Measurements from ENCODE around the gene GCGR. TPM values are rescaled to one million over a fixed set of nuclear protein-coding genes. Genes with fewer than 3 reads are reported as not detected.
A peak's percentile ranks its signal among the peaks of the same experiment; 100 is the strongest.
"Not testable (repeated sequence)": the region's sequence is repeated elsewhere in the genome, so short reads cannot be mapped to it uniquely, and the experiment has no call there.

The GCGR gene
- polyA plus RNA-seq, 2 of the 4 experiments (the other 2 are of a cell fraction), result 0.19 to 0.45 TPM

- no peak overlapping the region for H3K4me3 ChIP-seq
- CTCF ChIA-PET, result interaction anchor here (0.9 to 6.0 kb wide), 3 partner anchors 15 to 105 kb away, joined by 3 to 32 read pairs (median 3); no protein-coding TSS in a partner anchor
- no peak for ATAC-seq
- H3K27ac ChIP-seq, result no peak overlapping the region
- H3K4me2 ChIP-seq, result no peak overlapping the region
- POLR2A ChIA-PET, result interaction anchor here (0.6 kb wide), 1 partner anchor 114 kb away, joined by 7 read pairs; no protein-coding TSS in a partner anchor
- peaks cover 5% of the 10 kb centered on the region; the same call in 2 of the 3 replicates for H3K4me1 ChIP-seq
- no peak for FAIRE-seq
- no peak for DNase-seq (ENCODE audit: low read depth in 1 of 2, low spot score in 1 of 2)
- WGBS (ENCODE audit: missing lambda C conversion rate), result 82% methylated on average over 15 of the region's 15 CpGs
- TF ChIP-seq RCOR1 (IDR thresholded peaks at IDR 0.05; ENCODE audit: low read depth, low read length) (no peak), GATA3 (IDR thresholded peaks at IDR 0.05; ENCODE audit: borderline replicate concordance) (no peak), FOSL2 (IDR thresholded peaks at IDR 0.05) (no peak), FOSL2 (CRISPR knock-in tag; IDR thresholded peaks at IDR 0.05) (no peak), HMGXB4 (CRISPR knock-in tag; IDR thresholded peaks at IDR 0.05; ENCODE audit: borderline replicate concordance) (no peak), ESRRA (IDR thresholded peaks at IDR 0.05; ENCODE audit: borderline replicate concordance, low read length) (no peak), CHD2 (IDR thresholded peaks at IDR 0.05; ENCODE audit: low read length, partially characterized antibody) (no peak)
- TF ChIP-seq, protein P1, sequence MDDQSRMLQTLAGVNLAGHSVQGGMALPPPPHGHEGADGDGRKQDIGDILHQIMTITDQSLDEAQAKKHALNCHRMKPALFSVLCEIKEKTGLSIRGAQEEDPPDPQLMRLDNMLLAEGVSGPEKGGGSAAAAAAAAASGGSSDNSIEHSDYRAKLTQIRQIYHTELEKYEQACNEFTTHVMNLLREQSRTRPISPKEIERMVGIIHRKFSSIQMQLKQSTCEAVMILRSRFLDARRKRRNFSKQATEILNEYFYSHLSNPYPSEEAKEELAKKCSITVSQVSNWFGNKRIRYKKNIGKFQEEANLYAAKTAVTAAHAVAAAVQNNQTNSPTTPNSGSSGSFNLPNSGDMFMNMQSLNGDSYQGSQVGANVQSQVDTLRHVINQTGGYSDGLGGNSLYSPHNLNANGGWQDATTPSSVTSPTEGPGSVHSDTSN (IDR thresholded peaks at IDR 0.05), result no peak
- no peaks in the 10 kb centered on the region for H3K9me3 ChIP-seq
Measured at GRCh38 chr17:81839301-81839700, 35.4 kb downstream of the GCGR start.

DNA sequence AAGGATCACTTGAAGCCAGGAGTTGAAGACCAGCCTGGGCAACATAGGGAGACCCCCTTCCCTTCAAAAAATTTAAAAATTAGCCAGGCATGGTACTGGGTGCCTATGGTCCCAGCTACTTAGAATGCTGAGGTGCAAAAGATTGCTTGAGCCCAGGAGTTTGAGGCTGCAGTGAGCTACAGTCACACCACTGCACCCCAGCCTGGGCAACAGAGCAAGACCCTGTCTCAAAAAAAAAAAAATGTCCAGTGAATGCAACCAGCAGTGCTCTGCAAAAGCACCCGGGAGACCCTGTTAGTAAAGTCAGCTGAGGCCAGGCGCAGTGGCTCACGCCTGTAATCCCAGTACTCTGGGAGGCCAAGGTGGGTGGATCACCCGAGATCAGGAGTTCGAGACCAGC, 36.1 kb downstream of the GCGR start:
- FAIRE-seq; H3K27ac ChIP-seq; ATAC-seq; H3K4me1 ChIP-seq; H3K4me2 ChIP-seq; H3K4me3 ChIP-seq; H3K9me3 ChIP-seq; DNase-seq (ENCODE audit: low read depth in 1 of 2, low spot score in 1 of 2): not testable (repeated sequence)
- POLR2A ChIA-PET, result interaction anchor here (0.7 kb wide), 1 partner anchor 204 kb away, joined by 3 read pairs; no protein-coding TSS in a partner anchor
- WGBS (ENCODE audit: missing lambda C conversion rate), result 90% methylated on average over 5 of the region's 5 CpGs
- CTCF ChIA-PET, result interaction anchor here (1.1 to 6.0 kb wide), 3 partner anchors 13 to 105 kb away, joined by 3 to 32 read pairs (median 3); no protein-coding TSS in a partner anchor

- ATAC-seq, result peak; percentile 6 to 9; a peak in 4 of 6 replicates
- POLR2A ChIA-PET, result interaction anchor here (2.3 kb wide), 1 partner anchor 8 kb away, joined by 12 read pairs; the partner anchor contains the start of gene MCRIP1
- Histone ChIP-seq H3K4me2 (no peak overlapping the region), H3K4me3 (no peak overlapping the region), H3K9me3 (no peaks in the 10 kb centered on the region), H3K27ac (no peak overlapping the region), H3K4me1 (no peaks in the 10 kb centered on the region)
- whole genome bisulfite sequencing (ENCODE audit: missing lambda C conversion rate), result 86% methylated on average over 37 of the region's 40 CpGs
- CTCF ChIA-PET, result interaction anchor here (0.6 to 6.0 kb wide), 9 partner anchors 13 to 124 kb away, joined by 3 to 32 read pairs (median 3); no protein-coding TSS in a partner anchor
- DNase-seq (ENCODE audit: low read depth in 1 of 2, low spot score in 1 of 2), result no peak
- FAIRE-seq, result no peak
- no peak for TF ChIP-seq JUNB (IDR thresholded peaks at IDR 0.05)
- TF ChIP-seq GATA3 (IDR thresholded peaks at IDR 0.05; ENCODE audit: borderline replicate concordance), result no peak
- TF ChIP-seq HEYL (CRISPR knock-in tag; IDR thresholded peaks at IDR 0.05), result no peak
- no peak for TF ChIP-seq HOXB5 (CRISPR knock-in tag; IDR thresholded peaks at IDR 0.05)
- TF ChIP-seq, protein P2, sequence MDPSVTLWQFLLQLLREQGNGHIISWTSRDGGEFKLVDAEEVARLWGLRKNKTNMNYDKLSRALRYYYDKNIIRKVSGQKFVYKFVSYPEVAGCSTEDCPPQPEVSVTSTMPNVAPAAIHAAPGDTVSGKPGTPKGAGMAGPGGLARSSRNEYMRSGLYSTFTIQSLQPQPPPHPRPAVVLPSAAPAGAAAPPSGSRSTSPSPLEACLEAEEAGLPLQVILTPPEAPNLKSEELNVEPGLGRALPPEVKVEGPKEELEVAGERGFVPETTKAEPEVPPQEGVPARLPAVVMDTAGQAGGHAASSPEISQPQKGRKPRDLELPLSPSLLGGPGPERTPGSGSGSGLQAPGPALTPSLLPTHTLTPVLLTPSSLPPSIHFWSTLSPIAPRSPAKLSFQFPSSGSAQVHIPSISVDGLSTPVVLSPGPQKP (IDR thresholded peaks at IDR 0.05; ENCODE audit: low read depth, low read length), result no peak
- TF ChIP-seq MAZ (IDR thresholded peaks at IDR 0.05; ENCODE audit: borderline replicate concordance, low read depth, low read length), result no peak
- TF ChIP-seq EHMT2 (IDR thresholded peaks at IDR 0.05; ENCODE audit: low read depth), result no peak
- no peak for TF ChIP-seq E2F6 (IDR thresholded peaks at IDR 0.05; ENCODE audit: borderline replicate concordance, low read depth)
- TF ChIP-seq HOXB13 (CRISPR knock-in tag; IDR thresholded peaks at IDR 0.05; ENCODE audit: low read depth), result no peak
- TF ChIP-seq, protein P3, sequence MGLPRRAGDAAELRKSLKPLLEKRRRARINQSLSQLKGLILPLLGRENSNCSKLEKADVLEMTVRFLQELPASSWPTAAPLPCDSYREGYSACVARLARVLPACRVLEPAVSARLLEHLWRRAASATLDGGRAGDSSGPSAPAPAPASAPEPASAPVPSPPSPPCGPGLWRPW (IDR thresholded peaks at IDR 0.05), result no peak
- no peak for TF ChIP-seq TP53 (CRISPR knock-in tag; IDR thresholded peaks at IDR 0.05)
- no peak for TF ChIP-seq FOXS1 (CRISPR knock-in tag; IDR thresholded peaks at IDR 0.05)
- TF ChIP-seq ZNF302 (CRISPR knock-in tag; IDR thresholded peaks at IDR 0.05), result no peak
- TF ChIP-seq HMGXB4 (CRISPR knock-in tag; IDR thresholded peaks at IDR 0.05; ENCODE audit: borderline replicate concordance), result no peak
- TF ChIP-seq POLR2AphosphoS2 (conservative IDR thresholded peaks at IDR 0.05; ENCODE audit: low read length), result no peak
Measured at GRCh38 chr17:81840826-81841778, 37.2 kb downstream of the GCGR start.
